Chondrocyte (in vitro differentiated cells): ENCODE measurements around the gene LINC00305. TPM values are rescaled to one million over a fixed set of nuclear protein-coding genes. Genes with fewer than 3 reads are reported as not detected.

Experiments used
- DNase-seq: peaks from one replicate; pipeline ENCODE4 v3.0.0; 2021; ENCODE audit warnings: mixed read lengths, low spot score
- H3K27ac Mint-ChIP-seq: one replicate; pipeline ENCODE4 v1.8.0; 2021; ENCODE audit warnings: mild to moderate bottlenecking, moderate library complexity, mixed read lengths; ENCODE audit not compliant: unreplicated experiment
- H3K27me3 Mint-ChIP-seq: 2 replicates; pipeline ENCODE4 v1.8.0; 2021; ENCODE audit warnings: low read depth, mixed read lengths
- H3K36me3 Mint-ChIP-seq: 2 replicates; pipeline ENCODE4 v1.8.0; 2021; ENCODE audit warnings: low read depth, mixed read lengths
- H3K4me1 Mint-ChIP-seq: 2 replicates; pipeline ENCODE4 v1.8.0; 2021; ENCODE audit warnings: low read depth, mild to moderate bottlenecking, mixed read lengths
- H3K4me3 Mint-ChIP-seq: one replicate; pipeline ENCODE4 v1.8.0; 2021; ENCODE audit warnings: mild to moderate bottlenecking, moderate library complexity, mixed read lengths; ENCODE audit not compliant: unreplicated experiment
- H3K9me3 Mint-ChIP-seq: 2 replicates; pipeline ENCODE4 v1.8.0; 2021; ENCODE audit warnings: low read depth, mixed read lengths
- CTCF ChIP-seq: fragments of 200-600 bp; sonication (generic); IDR thresholded peaks from 2 replicates; pipeline ENCODE4 v1.5.0; 2021; ENCODE audit warnings: antibody characterized with exemption, mild to moderate bottlenecking, moderate library complexity
- total RNA-seq: library from RNA; stranded (reverse); gene quantifications from 3 replicates; pipeline ENCODE4 v1.2.1, GENCODE V29; 2021

LINC00305 gene
- total RNA-seq, 1 donor from 2014 or later, result not detected

GRCh38 chr18:64137914-64138313 is 11.0 kb downstream of the LINC00305 start:
- H3K4me3 Mint-ChIP-seq, result no peak overlapping the region
- DNase-seq, result no peak
- peaks cover 4% of the 10 kb centered on the region for H3K4me1 Mint-ChIP-seq
- no peaks in the 10 kb centered on the region for H3K36me3 Mint-ChIP-seq
- TF ChIP-seq CTCF, result no peak
- no peak overlapping the region for H3K27ac Mint-ChIP-seq
- no peaks in the 10 kb centered on the region for H3K9me3 Mint-ChIP-seq
- H3K27me3 Mint-ChIP-seq, result peaks cover 2% of the 10 kb centered on the region

- H3K4me3 Mint-ChIP-seq, result no peak overlapping the region
- no peaks in the 10 kb centered on the region for H3K36me3 Mint-ChIP-seq
- no peak for DNase-seq
- H3K9me3 Mint-ChIP-seq, result no peaks in the 10 kb centered on the region
- H3K27ac Mint-ChIP-seq, result no peak overlapping the region
- H3K4me1 Mint-ChIP-seq, result peaks cover 4% of the 10 kb centered on the region
- peaks cover 2% of the 10 kb centered on the region for H3K27me3 Mint-ChIP-seq
- TF ChIP-seq CTCF, result no peak
Measured at GRCh38 chr18:64134044-64134747, 14.7 kb downstream of the LINC00305 start.

- H3K27ac Mint-ChIP-seq, result no peak overlapping the region
- TF ChIP-seq CTCF, result no peak
- H3K36me3 Mint-ChIP-seq, result no peaks in the 10 kb centered on the region
- no peak overlapping the region for H3K4me3 Mint-ChIP-seq
- H3K27me3 Mint-ChIP-seq, result no peaks in the 10 kb centered on the region
- no peaks in the 10 kb centered on the region for H3K9me3 Mint-ChIP-seq
- DNase-seq, result no peak
- peaks cover 4% of the 10 kb centered on the region for H3K4me1 Mint-ChIP-seq
Measured at GRCh38 chr18:64132871-64133270, 16.0 kb downstream of the LINC00305 start.

GRCh38 chr18:64131314-64131713 is 17.6 kb downstream of the LINC00305 start:
- Mint-ChIP-seq H3K36me3 (no peaks in the 10 kb centered on the region), H3K4me3 (no peak overlapping the region), H3K4me1 (peaks cover 4% of the 10 kb centered on the region), H3K9me3 (no peaks in the 10 kb centered on the region), H3K27ac (no peak overlapping the region), H3K27me3 (no peaks in the 10 kb centered on the region)
- DNase-seq, result no peak
- no peak for TF ChIP-seq CTCF

- no peak for TF ChIP-seq CTCF
- Mint-ChIP-seq H3K4me3 (no peak overlapping the region), H3K4me1 (no peaks in the 10 kb centered on the region), H3K27me3 (peaks cover 2% of the 10 kb centered on the region), H3K9me3 (no peaks in the 10 kb centered on the region), H3K36me3 (no peaks in the 10 kb centered on the region), H3K27ac (no peak overlapping the region)
- DNase-seq, result no peak
Measured at GRCh38 chr18:64127172-64127571, 21.7 kb downstream of the LINC00305 start.
